ENCODE data around the gene FRMPD3. TPM values are rescaled to one million over a fixed set of nuclear protein-coding genes. Genes with fewer than 3 reads are reported as not detected.

Gene FRMPD3
- total and polyA plus RNA-seq, 2 of the 8 experiments (the other 6 are each of a cell fraction or from before 2014, with no cell fraction given) = 0.38 to 0.56 TPM

DNA sequence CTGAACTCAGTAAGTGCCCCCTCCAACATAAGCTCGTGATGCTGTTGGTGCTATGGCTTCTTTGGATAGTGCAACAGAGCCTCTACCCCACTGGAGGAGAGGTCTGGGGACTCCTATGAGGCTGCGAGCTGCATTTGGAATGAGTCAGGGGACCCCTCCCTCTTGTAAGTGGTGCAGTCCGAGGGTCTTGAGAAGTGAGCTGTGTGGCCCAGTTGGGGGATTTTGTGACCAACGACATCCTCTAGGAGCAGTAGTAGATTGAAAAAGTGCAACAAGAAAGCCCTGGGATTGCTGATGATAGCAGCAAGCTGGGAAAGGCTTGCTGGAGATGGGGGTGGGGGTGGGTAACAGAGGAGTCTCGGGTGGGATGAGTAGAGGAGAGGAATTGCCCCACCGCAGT is 3.1 kb downstream of the FRMPD3 start (continued):
- TF ChIP-seq, protein P1, sequence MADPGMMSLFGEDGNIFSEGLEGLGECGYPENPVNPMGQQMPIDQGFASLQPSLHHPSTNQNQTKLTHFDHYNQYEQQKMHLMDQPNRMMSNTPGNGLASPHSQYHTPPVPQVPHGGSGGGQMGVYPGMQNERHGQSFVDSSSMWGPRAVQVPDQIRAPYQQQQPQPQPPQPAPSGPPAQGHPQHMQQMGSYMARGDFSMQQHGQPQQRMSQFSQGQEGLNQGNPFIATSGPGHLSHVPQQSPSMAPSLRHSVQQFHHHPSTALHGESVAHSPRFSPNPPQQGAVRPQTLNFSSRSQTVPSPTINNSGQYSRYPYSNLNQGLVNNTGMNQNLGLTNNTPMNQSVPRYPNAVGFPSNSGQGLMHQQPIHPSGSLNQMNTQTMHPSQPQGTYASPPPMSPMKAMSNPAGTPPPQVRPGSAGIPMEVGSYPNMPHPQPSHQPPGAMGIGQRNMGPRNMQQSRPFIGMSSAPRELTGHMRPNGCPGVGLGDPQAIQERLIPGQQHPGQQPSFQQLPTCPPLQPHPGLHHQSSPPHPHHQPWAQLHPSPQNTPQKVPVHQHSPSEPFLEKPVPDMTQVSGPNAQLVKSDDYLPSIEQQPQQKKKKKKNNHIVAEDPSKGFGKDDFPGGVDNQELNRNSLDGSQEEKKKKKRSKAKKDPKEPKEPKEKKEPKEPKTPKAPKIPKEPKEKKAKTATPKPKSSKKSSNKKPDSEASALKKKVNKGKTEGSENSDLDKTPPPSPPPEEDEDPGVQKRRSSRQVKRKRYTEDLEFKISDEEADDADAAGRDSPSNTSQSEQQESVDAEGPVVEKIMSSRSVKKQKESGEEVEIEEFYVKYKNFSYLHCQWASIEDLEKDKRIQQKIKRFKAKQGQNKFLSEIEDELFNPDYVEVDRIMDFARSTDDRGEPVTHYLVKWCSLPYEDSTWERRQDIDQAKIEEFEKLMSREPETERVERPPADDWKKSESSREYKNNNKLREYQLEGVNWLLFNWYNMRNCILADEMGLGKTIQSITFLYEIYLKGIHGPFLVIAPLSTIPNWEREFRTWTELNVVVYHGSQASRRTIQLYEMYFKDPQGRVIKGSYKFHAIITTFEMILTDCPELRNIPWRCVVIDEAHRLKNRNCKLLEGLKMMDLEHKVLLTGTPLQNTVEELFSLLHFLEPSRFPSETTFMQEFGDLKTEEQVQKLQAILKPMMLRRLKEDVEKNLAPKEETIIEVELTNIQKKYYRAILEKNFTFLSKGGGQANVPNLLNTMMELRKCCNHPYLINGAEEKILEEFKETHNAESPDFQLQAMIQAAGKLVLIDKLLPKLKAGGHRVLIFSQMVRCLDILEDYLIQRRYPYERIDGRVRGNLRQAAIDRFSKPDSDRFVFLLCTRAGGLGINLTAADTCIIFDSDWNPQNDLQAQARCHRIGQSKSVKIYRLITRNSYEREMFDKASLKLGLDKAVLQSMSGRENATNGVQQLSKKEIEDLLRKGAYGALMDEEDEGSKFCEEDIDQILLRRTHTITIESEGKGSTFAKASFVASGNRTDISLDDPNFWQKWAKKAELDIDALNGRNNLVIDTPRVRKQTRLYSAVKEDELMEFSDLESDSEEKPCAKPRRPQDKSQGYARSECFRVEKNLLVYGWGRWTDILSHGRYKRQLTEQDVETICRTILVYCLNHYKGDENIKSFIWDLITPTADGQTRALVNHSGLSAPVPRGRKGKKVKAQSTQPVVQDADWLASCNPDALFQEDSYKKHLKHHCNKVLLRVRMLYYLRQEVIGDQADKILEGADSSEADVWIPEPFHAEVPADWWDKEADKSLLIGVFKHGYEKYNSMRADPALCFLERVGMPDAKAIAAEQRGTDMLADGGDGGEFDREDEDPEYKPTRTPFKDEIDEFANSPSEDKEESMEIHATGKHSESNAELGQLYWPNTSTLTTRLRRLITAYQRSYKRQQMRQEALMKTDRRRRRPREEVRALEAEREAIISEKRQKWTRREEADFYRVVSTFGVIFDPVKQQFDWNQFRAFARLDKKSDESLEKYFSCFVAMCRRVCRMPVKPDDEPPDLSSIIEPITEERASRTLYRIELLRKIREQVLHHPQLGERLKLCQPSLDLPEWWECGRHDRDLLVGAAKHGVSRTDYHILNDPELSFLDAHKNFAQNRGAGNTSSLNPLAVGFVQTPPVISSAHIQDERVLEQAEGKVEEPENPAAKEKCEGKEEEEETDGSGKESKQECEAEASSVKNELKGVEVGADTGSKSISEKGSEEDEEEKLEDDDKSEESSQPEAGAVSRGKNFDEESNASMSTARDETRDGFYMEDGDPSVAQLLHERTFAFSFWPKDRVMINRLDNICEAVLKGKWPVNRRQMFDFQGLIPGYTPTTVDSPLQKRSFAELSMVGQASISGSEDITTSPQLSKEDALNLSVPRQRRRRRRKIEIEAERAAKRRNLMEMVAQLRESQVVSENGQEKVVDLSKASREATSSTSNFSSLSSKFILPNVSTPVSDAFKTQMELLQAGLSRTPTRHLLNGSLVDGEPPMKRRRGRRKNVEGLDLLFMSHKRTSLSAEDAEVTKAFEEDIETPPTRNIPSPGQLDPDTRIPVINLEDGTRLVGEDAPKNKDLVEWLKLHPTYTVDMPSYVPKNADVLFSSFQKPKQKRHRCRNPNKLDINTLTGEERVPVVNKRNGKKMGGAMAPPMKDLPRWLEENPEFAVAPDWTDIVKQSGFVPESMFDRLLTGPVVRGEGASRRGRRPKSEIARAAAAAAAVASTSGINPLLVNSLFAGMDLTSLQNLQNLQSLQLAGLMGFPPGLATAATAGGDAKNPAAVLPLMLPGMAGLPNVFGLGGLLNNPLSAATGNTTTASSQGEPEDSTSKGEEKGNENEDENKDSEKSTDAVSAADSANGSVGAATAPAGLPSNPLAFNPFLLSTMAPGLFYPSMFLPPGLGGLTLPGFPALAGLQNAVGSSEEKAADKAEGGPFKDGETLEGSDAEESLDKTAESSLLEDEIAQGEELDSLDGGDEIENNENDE (IDR thresholded peaks at IDR 0.05; ENCODE audit: insufficient replicate concordance, low read length) = no peak
- TF ChIP-seq, protein P2, sequence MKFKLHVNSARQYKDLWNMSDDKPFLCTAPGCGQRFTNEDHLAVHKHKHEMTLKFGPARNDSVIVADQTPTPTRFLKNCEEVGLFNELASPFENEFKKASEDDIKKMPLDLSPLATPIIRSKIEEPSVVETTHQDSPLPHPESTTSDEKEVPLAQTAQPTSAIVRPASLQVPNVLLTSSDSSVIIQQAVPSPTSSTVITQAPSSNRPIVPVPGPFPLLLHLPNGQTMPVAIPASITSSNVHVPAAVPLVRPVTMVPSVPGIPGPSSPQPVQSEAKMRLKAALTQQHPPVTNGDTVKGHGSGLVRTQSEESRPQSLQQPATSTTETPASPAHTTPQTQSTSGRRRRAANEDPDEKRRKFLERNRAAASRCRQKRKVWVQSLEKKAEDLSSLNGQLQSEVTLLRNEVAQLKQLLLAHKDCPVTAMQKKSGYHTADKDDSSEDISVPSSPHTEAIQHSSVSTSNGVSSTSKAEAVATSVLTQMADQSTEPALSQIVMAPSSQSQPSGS (IDR thresholded peaks at IDR 0.05; ENCODE audit: low read length) = no peak
- no peak for TF ChIP-seq TCF12 (IDR thresholded peaks at IDR 0.05; ENCODE audit: low read depth, low read length)
- TF ChIP-seq TBP (IDR thresholded peaks at IDR 0.05; ENCODE audit: low read depth, low read length) = no peak
- no peak for TF ChIP-seq BRCA1 (IDR thresholded peaks at IDR 0.05; ENCODE audit: low read depth, low read length)
- no peak for TF ChIP-seq HDAC6 (IDR thresholded peaks at IDR 0.05; ENCODE audit: low read depth, low read length)
- TF ChIP-seq CEBPB (IDR thresholded peaks at IDR 0.05; ENCODE audit: low read depth, low read length) = no peak
